ENCODE data around the gene ESAM. TPM values are rescaled to one million over a fixed set of nuclear protein-coding genes. Genes with fewer than 3 reads are reported as not detected.

ESAM gene
- total and polyA plus RNA-seq, 2 of the 8 experiments (the other 6 are each of a cell fraction or from before 2014, with no cell fraction given) = 0.09 TPM; not detected in 1

- H3K4me3 ChIP-seq (ENCODE audit: extremely low read depth in 1 of 4, insufficient read depth in 2 of 4, low read depth in 3 of 4, low read length in 4 of 4) = no peak overlapping the region
- no peak overlapping the region for H4K5ac ChIP-seq (ENCODE audit: insufficient read length, low read depth, low read length)
- H3K27ac ChIP-seq (ENCODE audit: low read depth, low read length) = no peak overlapping the region
- peaks cover 10 to 14% of the 10 kb centered on the region in 2 experiments for H4K20me1 ChIP-seq (replicated peaks in 1 of 2; ENCODE audit: control insufficient read depth in 1 of 2, insufficient read depth in 2 of 2, low read length in 2 of 2)
- H2AFZ ChIP-seq (ENCODE audit: low read length) = no peak overlapping the region
- no peak overlapping the region for H2BK120ac ChIP-seq (replicated peaks; ENCODE audit: low read depth, low read length)
- no peak overlapping the region; the same call in 1 of the 2 replicates for H2AK5ac ChIP-seq (ENCODE audit: low read depth, low read length)
- H3K36me3 ChIP-seq (ENCODE audit: control insufficient read depth in 2 of 4, insufficient read depth in 4 of 4, low read length in 3 of 4) = peaks cover 0 to 3% (median 0%) of the 10 kb centered on the region in 4 experiments; a peak in 1 of 8 replicates
- H3K79me2 ChIP-seq (ENCODE audit: control insufficient read depth in 1 of 2, insufficient read depth in 2 of 2, low read length in 2 of 2) = no peaks in the 10 kb centered on the region
- H3K18ac ChIP-seq (ENCODE audit: extremely low read depth, low read length) = no peak overlapping the region
- H4K8ac ChIP-seq (ENCODE audit: extremely low read depth, insufficient read depth, low read length) = no peak overlapping the region
- no peak overlapping the region for H3K9ac ChIP-seq (replicated peaks in 1 of 4; ENCODE audit: extremely low read depth in 1 of 4, low read depth in 3 of 4, low read length in 3 of 4)
- H2BK15ac ChIP-seq (ENCODE audit: low read length) = no peak overlapping the region
- H4K91ac ChIP-seq (replicated peaks; ENCODE audit: insufficient read length, low read length) = no peak overlapping the region
- POLR2A ChIA-PET (ENCODE audit: partially characterized antibody) = interaction anchor here (1.6 to 3.1 kb wide), 2 partner anchors 9 to 12 kb away, joined by 4 to 13 read pairs; no protein-coding TSS in a partner anchor
- H3K79me1 ChIP-seq (ENCODE audit: low read depth, low read length) = no peaks in the 10 kb centered on the region
- no peak overlapping the region for H2BK20ac ChIP-seq (ENCODE audit: low read length)
- no peak overlapping the region for H3K14ac ChIP-seq (ENCODE audit: insufficient read length)
- DNase-seq (ENCODE audit: low read depth in 1 of 2, low spot score in 2 of 2) = no peak
- H3K4me1 ChIP-seq (replicated peaks in 1 of 4; ENCODE audit: control insufficient read depth in 3 of 4, insufficient read depth in 4 of 4, low read length in 3 of 4) = peaks cover 6 to 44% (median 17%) of the 10 kb centered on the region in 4 experiments
- CTCF ChIA-PET (ENCODE audit: partially characterized antibody) = interaction anchor here (1.2 to 28.0 kb wide), 4 partner anchors 15 to 111 kb away, joined by 3 to 382 read pairs (median 8); partner anchors contain the start of genes NRGN and ROBO3
- WGBS, 2 experiments (ENCODE audit: extremely low coverage in 1 of 2, insufficient coverage in 1 of 2, insufficient read length in 1 of 2, insufficient replicate concordance in 2 of 2, low coverage in 1 of 2, low lambda C conversion rate in 2 of 2, missing lambda C conversion rate in 1 of 2) = 63% methylated on average over 6 of the region's 6 CpGs; no CpG with 5 or more reads in 1 of the 2 experiments
- no peak overlapping the region for H3K23ac ChIP-seq (ENCODE audit: insufficient read length)
- H3K4me2 ChIP-seq (ENCODE audit: insufficient read depth in 1 of 2, low read depth in 2 of 2, low read length in 2 of 2) = no peak overlapping the region
- no peak overlapping the region for H3K4ac ChIP-seq (replicated peaks; ENCODE audit: insufficient read length, low read depth, low read length)
- no peaks in the 10 kb centered on the region for H3K9me3 ChIP-seq (ENCODE audit: insufficient read depth in 2 of 2, low read depth in 1 of 2, low read length in 1 of 2)
- H3K23me2 ChIP-seq (ENCODE audit: low read depth, low read length) = peaks cover 5% of the 10 kb centered on the region; the same call in 1 of the 2 replicates
- no peak for FAIRE-seq
- H3K27me3 ChIP-seq (replicated peaks in 1 of 4; ENCODE audit: control insufficient read depth in 3 of 4, extremely low read depth in 1 of 4, insufficient read depth in 3 of 4, low read length in 3 of 4) = peaks cover 89 to 100% (median 96%) of the 10 kb centered on the region in 4 experiments
- H3K56ac ChIP-seq (replicated peaks; ENCODE audit: insufficient read length, low read depth, low read length) = no peak overlapping the region
- H2BK12ac ChIP-seq (ENCODE audit: low read depth, low read length) = 0 out of 2 replicates have a peak overlapping the region, but pooled peaks have one; percentile 9
- H2BK5ac ChIP-seq (ENCODE audit: low read depth, low read length) = no peak overlapping the region
- no peak for TF ChIP-seq ATF2 (IDR thresholded peaks at IDR 0.05; ENCODE audit: low read length)
- TF ChIP-seq CHD1 (IDR thresholded peaks at IDR 0.05; ENCODE audit: low read depth, low read length) = no peak
Measured at GRCh38 chr11:124754710-124755109, 7.4 kb downstream of the ESAM start.
